Gastroesophageal sphincter (tissue), 4 donors: ENCODE measurements around the gene TPRA1. TPM values are rescaled to one million over a fixed set of nuclear protein-coding genes. Genes with fewer than 3 reads are reported as not detected.

Source experiments
- ATAC-seq: fragments of 150-250 bp; one replicate; pipeline ENCODE4 v1.9.1; 2016; ENCODE audit warnings: mild to moderate bottlenecking, moderate library complexity
- H3K27ac ChIP-seq, 4 donors: fragments of 200-600 bp; sonication (generic) in 3 of 4; 1 replicate in 3 of 4; 2 replicates in 1 of 4; pipeline ENCODE4 v1.5.1; 2016 to 2019
- H3K27me3 ChIP-seq: fragments of 200-600 bp; sonication (generic); one replicate; pipeline ENCODE4 v1.5.1; 2019
- H3K36me3 ChIP-seq, 2 donors: fragments of 200-600 bp; sonication (generic); one replicate each; pipeline ENCODE4 v1.5.1; 2019; ENCODE audit warnings: control low read depth in 1 of 2
- H3K4me1 ChIP-seq, 3 donors: fragments of 200-600 bp; sonication (generic); 1 replicate in 2 of 3; 2 replicates in 1 of 3; pipeline ENCODE4 v1.5.1; 2016 to 2019; ENCODE audit warnings: control low read depth in 2 of 3
- H3K4me3 ChIP-seq, 2 donors: fragments of 200-600 bp; sonication (generic); one replicate each; pipeline ENCODE4 v1.5.1; 2019; ENCODE audit warnings: mild to moderate bottlenecking in 1 of 2, moderate library complexity in 1 of 2
- H3K9me3 ChIP-seq, 3 donors: fragments of 200-600 bp; sonication (generic); one replicate each; pipeline ENCODE4 v1.5.1; 2017 to 2019; ENCODE audit warnings: control low read depth in 2 of 3
- EP300 ChIP-seq: sonication (generic); formaldehyde crosslinking; IDR thresholded peaks from one replicate; pipeline ENCODE4 v1.6.1; 2017; ENCODE audit warnings: antibody characterized with exemption, mild to moderate bottlenecking
- POLR2A ChIP-seq, 2 donors: fragments of 450-650 bp; IDR thresholded peaks; one replicate each; pipeline ENCODE4 v1.6.1; 2017; ENCODE audit warnings: antibody characterized with exemption in 2 of 2, mild to moderate bottlenecking in 2 of 2, moderate library complexity in 1 of 2
- POLR2AphosphoS5 ChIP-seq: sonication (generic); formaldehyde crosslinking; IDR thresholded peaks from one replicate; pipeline ENCODE4 v1.6.1; 2017; ENCODE audit warnings: antibody characterized with exemption
- WGBS, 2 donors: methylation state at CpG; one replicate each; pipeline ENCODE4 v1.1.5; 2018; ENCODE audit warnings: low coverage in 1 of 2; 5-methylcytosine and 5-hydroxymethylcytosine counted together
- total RNA-seq, 4 donors: library from RNA; depleted of rRNA; stranded (reverse); fragments of >200 nt; gene quantifications; one replicate each; pipeline ENCODE4 v1.1.0, GENCODE V29; 2016
- TF ChIP-seq, protein P1 (sequence below), 4 experiments: fragments of 200-600 bp in 2 of 4; fragments of 450-650 bp in 2 of 4; sonication (generic) in 1 of 4; IDR thresholded peaks; one replicate each; pipeline ENCODE4 v1.5.1; 2017 to 2019; ENCODE audit warnings: antibody characterized with exemption in 4 of 4, mild to moderate bottlenecking in 2 of 4, moderate library complexity in 2 of 4

TPRA1 gene
- total RNA-seq, 4 donors from 2014 or later, result 25.6 to 36.3 (median 33.2) TPM

DNA sequence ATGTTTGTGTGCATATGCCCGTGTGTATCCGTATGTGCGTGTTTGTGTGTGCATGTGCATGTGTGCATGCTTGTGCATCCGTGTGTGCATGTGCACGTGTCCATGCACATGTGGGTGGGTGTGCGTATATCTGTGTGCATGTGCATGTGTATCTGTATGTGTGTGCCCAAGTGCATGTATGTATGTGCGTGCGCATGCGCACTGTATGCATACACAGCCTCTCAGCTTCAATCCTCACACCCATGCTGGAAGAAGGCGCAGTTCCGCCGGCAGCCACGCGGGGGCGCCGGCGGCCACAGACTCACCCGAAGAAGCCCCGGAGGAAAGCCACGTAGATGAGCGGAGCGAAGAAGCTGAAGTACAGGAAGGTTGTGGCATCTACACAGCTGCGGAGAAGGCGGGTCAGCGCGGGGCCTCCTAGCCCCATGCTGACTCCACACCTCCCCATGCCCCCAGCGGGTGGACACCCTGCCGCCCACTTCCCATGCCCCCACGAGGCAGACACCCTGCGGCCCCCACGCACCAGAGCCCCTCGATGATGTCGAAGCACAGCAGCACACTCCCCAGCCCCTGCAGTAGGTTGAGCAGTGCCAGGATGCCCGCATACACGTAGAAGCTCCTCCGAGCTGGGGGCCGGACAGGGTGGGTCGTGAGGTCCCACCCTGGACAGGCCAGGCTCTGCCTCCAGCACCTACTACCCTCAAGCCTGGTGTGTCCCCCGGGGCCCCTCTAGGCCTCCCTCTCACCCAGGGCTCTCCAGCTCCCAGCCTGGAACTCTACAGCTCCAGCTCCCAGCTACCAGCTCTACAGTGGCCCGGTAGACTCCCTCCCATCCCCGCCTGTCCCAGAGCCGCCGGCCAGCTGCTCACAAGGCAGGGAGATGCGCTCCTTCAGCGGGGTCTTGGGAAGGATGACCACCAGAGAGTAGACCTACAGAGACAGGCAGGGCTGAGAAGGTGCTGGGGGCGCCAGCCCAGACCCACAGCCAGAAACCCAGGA is 15.4 kb downstream of the TPRA1 start:
- H3K9me3 ChIP-seq, result no peaks in the 10 kb centered on the region
- H3K27me3 ChIP-seq, result no peaks in the 10 kb centered on the region
- H3K4me1 ChIP-seq, result peaks cover 0 to 29% (median 4%) of the 10 kb centered on the region in 3 donors
- H3K36me3 ChIP-seq, result peaks cover 0 to 91% of the 10 kb centered on the region in 2 donors
- WGBS, 2 donors, result 57 to 72% methylated on average over 3 to 5 of the region's 46 CpGs
- no peak overlapping the region for H3K4me3 ChIP-seq
- TF ChIP-seq, protein P1, sequence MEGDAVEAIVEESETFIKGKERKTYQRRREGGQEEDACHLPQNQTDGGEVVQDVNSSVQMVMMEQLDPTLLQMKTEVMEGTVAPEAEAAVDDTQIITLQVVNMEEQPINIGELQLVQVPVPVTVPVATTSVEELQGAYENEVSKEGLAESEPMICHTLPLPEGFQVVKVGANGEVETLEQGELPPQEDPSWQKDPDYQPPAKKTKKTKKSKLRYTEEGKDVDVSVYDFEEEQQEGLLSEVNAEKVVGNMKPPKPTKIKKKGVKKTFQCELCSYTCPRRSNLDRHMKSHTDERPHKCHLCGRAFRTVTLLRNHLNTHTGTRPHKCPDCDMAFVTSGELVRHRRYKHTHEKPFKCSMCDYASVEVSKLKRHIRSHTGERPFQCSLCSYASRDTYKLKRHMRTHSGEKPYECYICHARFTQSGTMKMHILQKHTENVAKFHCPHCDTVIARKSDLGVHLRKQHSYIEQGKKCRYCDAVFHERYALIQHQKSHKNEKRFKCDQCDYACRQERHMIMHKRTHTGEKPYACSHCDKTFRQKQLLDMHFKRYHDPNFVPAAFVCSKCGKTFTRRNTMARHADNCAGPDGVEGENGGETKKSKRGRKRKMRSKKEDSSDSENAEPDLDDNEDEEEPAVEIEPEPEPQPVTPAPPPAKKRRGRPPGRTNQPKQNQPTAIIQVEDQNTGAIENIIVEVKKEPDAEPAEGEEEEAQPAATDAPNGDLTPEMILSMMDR (IDR thresholded peaks at IDR 0.05), result peak in 3 of 4 experiments; percentile 97 to 98 (median 97)
- no peak for TF ChIP-seq POLR2AphosphoS5
- no peak for TF ChIP-seq POLR2A (IDR thresholded peaks at IDR 0.05)
- peak; percentile 85 for ATAC-seq
- peak overlapping the region in 2 of 4 donors; percentile 14 to 35 for H3K27ac ChIP-seq

DNA sequence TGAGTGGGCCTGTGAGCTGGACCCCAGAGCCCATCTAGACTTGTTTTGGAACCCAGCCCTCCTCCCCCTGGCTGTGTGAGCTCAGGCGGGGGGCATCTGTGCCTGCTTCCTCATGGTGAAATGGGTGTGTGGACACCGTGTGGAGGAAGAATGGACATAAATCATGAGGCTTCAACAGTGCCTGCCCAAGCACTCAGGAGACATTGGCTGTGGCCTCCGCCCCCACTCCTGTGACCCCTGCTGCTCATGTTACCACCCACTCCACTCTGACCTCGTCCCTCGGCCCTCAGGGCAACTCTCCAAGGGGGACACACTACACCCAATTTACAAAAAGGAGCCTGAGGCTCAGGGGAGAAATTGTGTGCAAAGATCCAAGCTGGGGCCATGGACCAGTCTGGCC is 16.6 kb downstream of the TPRA1 start:
- Histone ChIP-seq H3K9me3 (no peaks in the 10 kb centered on the region), H3K36me3 (peaks cover 0 to 85% of the 10 kb centered on the region in 2 donors), H3K27me3 (no peaks in the 10 kb centered on the region), H3K4me3 (no peak overlapping the region), H3K4me1 (peaks cover 0 to 25% (median 4%) of the 10 kb centered on the region in 3 donors), H3K27ac (no peak overlapping the region)
- WGBS, 2 donors, result 92% methylated on average over 2 of the region's 5 CpGs; no CpG with 5 or more reads in 1 of the 2 donors
- ATAC-seq, result no peak
- no peak for TF ChIP-seq POLR2AphosphoS5
- no peak for TF ChIP-seq EP300
- no peak for TF ChIP-seq POLR2A (IDR thresholded peaks at IDR 0.05)
- TF ChIP-seq, protein P1 (IDR thresholded peaks at IDR 0.05), result no peak

DNA sequence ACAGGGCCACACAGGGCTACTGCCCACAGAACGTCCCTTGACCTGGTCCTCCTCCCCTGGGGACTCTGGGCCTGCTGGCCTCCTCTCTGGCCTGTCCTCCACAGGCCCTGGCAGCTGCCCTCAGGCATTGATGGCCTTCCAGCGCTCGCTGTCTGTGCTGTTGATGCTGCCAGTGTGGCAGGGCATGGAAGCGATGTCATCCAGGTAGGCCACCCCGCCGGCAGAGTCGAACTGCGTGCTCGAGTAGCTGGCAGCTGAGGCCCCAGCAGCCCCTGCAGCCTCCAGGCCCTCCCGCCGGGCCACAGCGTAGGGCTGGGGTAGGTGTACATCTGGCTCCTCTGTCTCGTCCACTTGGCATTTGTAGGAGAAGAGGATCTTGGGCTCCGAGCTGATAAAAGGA is 17.1 kb downstream of the TPRA1 start:
- H3K4me3 ChIP-seq, result no peak overlapping the region
- no peak for ATAC-seq
- H3K36me3 ChIP-seq, result peaks cover 0 to 80% of the 10 kb centered on the region in 2 donors
- WGBS, 2 donors, result no CpG with 5 or more reads among the region's 14 CpGs
- H3K27ac ChIP-seq, result no peak overlapping the region
- H3K27me3 ChIP-seq, result no peaks in the 10 kb centered on the region
- TF ChIP-seq EP300, result no peak
- no peak for TF ChIP-seq POLR2A (IDR thresholded peaks at IDR 0.05)
- TF ChIP-seq POLR2AphosphoS5, result no peak
- TF ChIP-seq, protein P1 (IDR thresholded peaks at IDR 0.05), result no peak
- no peaks in the 10 kb centered on the region for H3K9me3 ChIP-seq
- peaks cover 0 to 25% (median 4%) of the 10 kb centered on the region in 3 donors for H3K4me1 ChIP-seq

DNA sequence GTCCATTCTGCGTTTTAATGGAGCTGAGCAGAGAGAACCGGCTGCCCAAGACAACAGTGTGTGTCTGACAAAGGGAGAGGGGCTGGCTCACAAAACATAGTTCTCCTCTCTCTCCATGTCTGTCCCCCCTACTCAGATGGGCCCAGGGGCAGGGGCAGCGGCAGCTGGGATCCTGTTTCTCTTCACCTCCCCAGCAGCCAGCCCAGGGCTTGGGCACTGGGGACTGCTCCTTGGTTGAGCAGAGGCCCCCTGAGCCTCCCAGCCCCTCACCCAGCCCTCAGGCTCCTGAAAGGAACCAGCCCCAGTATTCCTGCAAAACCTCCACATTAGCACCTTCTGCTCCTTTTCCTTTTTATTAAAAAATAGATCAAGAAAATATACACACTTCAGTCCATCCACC is 17.8 kb downstream of the TPRA1 start:
- ATAC-seq, result no peak
- 100% methylated on average over 1 of the region's 3 CpGs for WGBS, 2 donors

More for the DNA sequence above, 17.8 kb downstream of the TPRA1 start:
- H3K4me3 ChIP-seq, result no peak overlapping the region
- H3K9me3 ChIP-seq, result no peaks in the 10 kb centered on the region
- peaks cover 0 to 73% of the 10 kb centered on the region in 2 donors for H3K36me3 ChIP-seq
- H3K4me1 ChIP-seq, result peaks cover 0 to 25% (median 4%) of the 10 kb centered on the region in 3 donors
- H3K27me3 ChIP-seq, result no peaks in the 10 kb centered on the region
- no peak overlapping the region for H3K27ac ChIP-seq
- TF ChIP-seq, protein P1 (IDR thresholded peaks at IDR 0.05), result no peak
- TF ChIP-seq POLR2AphosphoS5 (no peak), EP300 (no peak), POLR2A (IDR thresholded peaks at IDR 0.05) (no peak)
